Thyroid gland (tissue), 4 donors: ENCODE measurements around the gene HK1.

Source experiments
- CTCF ChIP-seq, 6 experiments: fragments of 200-600 bp in 3 of 6; fragments of 450-650 bp in 3 of 6; sonication (generic) in 3 of 6; IDR thresholded peaks; one replicate each; pipeline ENCODE4 v1.5.1; 2016 to 2019; ENCODE audit warnings: antibody characterized with exemption in 6 of 6, mild to moderate bottlenecking in 2 of 6, inconsistent platforms in 1 of 6, moderate library complexity in 1 of 6
- POLR2A ChIP-seq, 2 donors: fragments of 450-650 bp; IDR thresholded peaks; one replicate each; pipeline ENCODE4 v1.6.1; 2017; ENCODE audit warnings: antibody characterized with exemption in 2 of 2, mild to moderate bottlenecking in 2 of 2, moderate library complexity in 1 of 2

DNA sequence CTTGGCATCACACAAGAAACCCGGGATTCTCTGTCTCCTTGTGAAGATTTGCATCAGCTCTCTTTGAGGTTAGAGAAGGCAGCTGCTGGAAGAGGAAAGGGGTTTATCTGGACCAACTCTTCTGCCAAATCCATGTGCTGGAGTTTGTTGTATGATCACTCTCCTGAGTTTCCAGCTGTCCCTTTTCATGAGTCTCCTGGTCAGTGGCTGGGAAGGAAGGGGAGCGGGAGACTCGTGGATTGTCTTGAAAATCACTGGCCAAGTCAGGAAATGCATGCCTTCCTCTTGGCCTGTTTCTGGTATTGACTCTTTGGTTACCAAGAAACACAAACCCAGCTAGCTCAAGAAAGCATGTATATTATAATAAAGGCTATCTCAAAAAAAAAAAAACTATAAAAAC is 99.6 kb downstream of the HK1 start:
- TF ChIP-seq POLR2A (IDR thresholded peaks at IDR 0.05), result no peak
- TF ChIP-seq CTCF (IDR thresholded peaks at IDR 0.05), result no peak
